HL-60 (cell line): ENCODE measurements around the gene PRKAA2.

Source experiments
- DNase-seq, 2 experiments: peaks; one replicate each; pipeline ENCODE4 v3.0.0-alpha.2; 2010 to 2020; ENCODE audit warnings: low read depth in 1 of 2, low spot score in 1 of 2
- H3K27ac ChIP-seq: fragments of 250-450 bp; sonication (Bioruptor Pico); replicated peaks from 2 replicates; pipeline ENCODE4 v1.5.1; 2020; ENCODE audit warnings: mild to moderate bottlenecking, moderate library complexity
- H3K27me3 ChIP-seq: fragments of 250-450 bp; sonication (Bioruptor Pico); 2 replicates; pipeline ENCODE4 v1.5.1; 2021; ENCODE audit warnings: mild to moderate bottlenecking, moderate library complexity; ENCODE audit not compliant: insufficient read depth, poor library complexity, severe bottlenecking
- H3K4me3 ChIP-seq: replicated peaks from 2 replicates; pipeline ENCODE4 v1.5.1; 2011; ENCODE audit warnings: mild to moderate bottlenecking, control low read depth, low read length; ENCODE audit not compliant: insufficient read depth
- GABPA ChIP-seq: IDR thresholded peaks from 2 replicates; pipeline ENCODE4 v1.6.1; 2012; ENCODE audit warnings: low read depth
- POLR2AphosphoS5 ChIP-seq: IDR thresholded peaks from 2 replicates; pipeline ENCODE4 v1.6.1; 2012; ENCODE audit warnings: low read depth
- SPI1 ChIP-seq: IDR thresholded peaks from 2 replicates; pipeline ENCODE4 v1.6.1; 2012; ENCODE audit warnings: low read depth, mild to moderate bottlenecking, borderline replicate concordance
- TF ChIP-seq, protein P1 (sequence below): IDR thresholded peaks from 2 replicates; pipeline ENCODE4 v1.6.1; 2012; ENCODE audit warnings: low read depth; ENCODE audit not compliant: insufficient replicate concordance
- TF ChIP-seq, protein P2 (sequence below): IDR thresholded peaks from one replicate; pipeline ENCODE4 v1.5.1; 2011; ENCODE audit warnings: low read length, control low read depth, inconsistent platforms; ENCODE audit not compliant: insufficient read depth

The PRKAA2 gene

DNA sequence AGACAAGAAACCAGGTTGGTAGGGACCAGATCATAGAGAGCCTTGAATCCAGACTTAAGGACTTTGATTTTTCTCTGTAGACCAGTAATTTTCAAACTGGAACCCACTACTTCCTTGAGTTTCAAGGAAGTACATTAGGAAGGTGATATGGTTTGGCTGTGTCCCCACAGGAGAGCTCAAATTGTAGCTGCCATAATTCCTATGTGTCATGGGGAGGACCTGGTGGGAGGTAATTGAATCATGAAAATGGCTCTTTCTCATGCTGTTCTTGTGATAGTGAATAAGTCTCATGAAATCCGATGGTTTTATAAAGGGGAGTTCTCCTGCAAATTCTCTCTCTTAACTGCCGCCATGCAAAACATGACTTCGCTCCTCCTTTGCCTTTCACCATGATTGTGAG lies 10.1 kb upstream of the PRKAA2 start:
- no peak overlapping the region for H3K4me3 ChIP-seq

DNA sequence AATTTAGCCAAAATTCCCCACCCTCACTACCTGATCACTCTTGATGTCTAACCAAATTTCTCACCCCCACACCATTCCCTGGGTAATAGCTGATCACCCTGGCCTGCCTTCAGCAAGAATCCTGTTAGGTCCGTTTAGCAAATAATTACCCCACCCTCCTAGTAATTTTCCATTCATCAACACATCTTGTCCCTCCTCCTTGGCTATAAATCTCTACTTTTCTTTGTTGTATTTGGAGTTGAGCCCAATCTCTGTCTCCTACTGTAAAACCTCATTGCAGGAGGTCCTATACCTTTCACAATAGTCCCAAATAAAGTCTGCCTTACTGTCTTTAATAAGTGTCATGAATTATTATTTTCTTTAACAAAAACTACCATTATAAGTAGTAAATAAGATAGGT lies 6.9 kb upstream of the PRKAA2 start:
- H3K27me3 ChIP-seq: peaks cover 2% of the 10 kb centered on the region
- DNase-seq: no peak
- H3K4me3 ChIP-seq: no peak overlapping the region
- no peak overlapping the region for H3K27ac ChIP-seq
- TF ChIP-seq SPI1: no peak

More for the DNA sequence above, 10.1 kb upstream of the PRKAA2 start:
- Histone ChIP-seq H3K27ac (no peak overlapping the region), H3K27me3 (peaks cover 3% of the 10 kb centered on the region)
- TF ChIP-seq, protein P1, sequence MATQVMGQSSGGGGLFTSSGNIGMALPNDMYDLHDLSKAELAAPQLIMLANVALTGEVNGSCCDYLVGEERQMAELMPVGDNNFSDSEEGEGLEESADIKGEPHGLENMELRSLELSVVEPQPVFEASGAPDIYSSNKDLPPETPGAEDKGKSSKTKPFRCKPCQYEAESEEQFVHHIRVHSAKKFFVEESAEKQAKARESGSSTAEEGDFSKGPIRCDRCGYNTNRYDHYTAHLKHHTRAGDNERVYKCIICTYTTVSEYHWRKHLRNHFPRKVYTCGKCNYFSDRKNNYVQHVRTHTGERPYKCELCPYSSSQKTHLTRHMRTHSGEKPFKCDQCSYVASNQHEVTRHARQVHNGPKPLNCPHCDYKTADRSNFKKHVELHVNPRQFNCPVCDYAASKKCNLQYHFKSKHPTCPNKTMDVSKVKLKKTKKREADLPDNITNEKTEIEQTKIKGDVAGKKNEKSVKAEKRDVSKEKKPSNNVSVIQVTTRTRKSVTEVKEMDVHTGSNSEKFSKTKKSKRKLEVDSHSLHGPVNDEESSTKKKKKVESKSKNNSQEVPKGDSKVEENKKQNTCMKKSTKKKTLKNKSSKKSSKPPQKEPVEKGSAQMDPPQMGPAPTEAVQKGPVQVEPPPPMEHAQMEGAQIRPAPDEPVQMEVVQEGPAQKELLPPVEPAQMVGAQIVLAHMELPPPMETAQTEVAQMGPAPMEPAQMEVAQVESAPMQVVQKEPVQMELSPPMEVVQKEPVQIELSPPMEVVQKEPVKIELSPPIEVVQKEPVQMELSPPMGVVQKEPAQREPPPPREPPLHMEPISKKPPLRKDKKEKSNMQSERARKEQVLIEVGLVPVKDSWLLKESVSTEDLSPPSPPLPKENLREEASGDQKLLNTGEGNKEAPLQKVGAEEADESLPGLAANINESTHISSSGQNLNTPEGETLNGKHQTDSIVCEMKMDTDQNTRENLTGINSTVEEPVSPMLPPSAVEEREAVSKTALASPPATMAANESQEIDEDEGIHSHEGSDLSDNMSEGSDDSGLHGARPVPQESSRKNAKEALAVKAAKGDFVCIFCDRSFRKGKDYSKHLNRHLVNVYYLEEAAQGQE: no peak
- no peak for TF ChIP-seq GABPA
- no peak for TF ChIP-seq POLR2AphosphoS5
- TF ChIP-seq, protein P2, sequence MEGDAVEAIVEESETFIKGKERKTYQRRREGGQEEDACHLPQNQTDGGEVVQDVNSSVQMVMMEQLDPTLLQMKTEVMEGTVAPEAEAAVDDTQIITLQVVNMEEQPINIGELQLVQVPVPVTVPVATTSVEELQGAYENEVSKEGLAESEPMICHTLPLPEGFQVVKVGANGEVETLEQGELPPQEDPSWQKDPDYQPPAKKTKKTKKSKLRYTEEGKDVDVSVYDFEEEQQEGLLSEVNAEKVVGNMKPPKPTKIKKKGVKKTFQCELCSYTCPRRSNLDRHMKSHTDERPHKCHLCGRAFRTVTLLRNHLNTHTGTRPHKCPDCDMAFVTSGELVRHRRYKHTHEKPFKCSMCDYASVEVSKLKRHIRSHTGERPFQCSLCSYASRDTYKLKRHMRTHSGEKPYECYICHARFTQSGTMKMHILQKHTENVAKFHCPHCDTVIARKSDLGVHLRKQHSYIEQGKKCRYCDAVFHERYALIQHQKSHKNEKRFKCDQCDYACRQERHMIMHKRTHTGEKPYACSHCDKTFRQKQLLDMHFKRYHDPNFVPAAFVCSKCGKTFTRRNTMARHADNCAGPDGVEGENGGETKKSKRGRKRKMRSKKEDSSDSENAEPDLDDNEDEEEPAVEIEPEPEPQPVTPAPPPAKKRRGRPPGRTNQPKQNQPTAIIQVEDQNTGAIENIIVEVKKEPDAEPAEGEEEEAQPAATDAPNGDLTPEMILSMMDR: no peak
- TF ChIP-seq SPI1: no peak
- no peak for DNase-seq

DNA sequence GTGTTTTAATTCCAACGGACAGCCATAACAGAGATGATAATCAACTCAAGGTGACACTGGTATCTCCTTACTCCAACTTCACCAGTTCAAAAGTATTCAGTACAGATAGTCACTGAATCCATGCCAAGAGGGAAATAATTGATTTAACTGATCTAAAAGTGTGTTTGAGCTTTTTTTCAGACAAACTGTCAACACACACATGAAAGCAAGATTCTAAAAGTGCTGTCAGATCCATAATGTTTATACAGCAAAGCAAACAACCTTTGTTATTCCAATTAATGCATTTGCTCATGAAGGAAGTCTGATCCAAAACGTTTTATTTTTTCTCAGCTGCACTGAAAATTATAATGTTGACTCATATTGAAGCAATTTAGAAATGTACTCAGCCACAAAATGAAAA lies 5.9 kb upstream of the PRKAA2 start:
- no peak overlapping the region for H3K4me3 ChIP-seq
- no peak for TF ChIP-seq SPI1
- TF ChIP-seq, protein P1: no peak
- TF ChIP-seq GABPA: no peak
- TF ChIP-seq, protein P2: no peak
- no peak for TF ChIP-seq POLR2AphosphoS5
- H3K27ac ChIP-seq: no peak overlapping the region
- no peak for DNase-seq
- peaks cover 8% of the 10 kb centered on the region for H3K27me3 ChIP-seq

DNA sequence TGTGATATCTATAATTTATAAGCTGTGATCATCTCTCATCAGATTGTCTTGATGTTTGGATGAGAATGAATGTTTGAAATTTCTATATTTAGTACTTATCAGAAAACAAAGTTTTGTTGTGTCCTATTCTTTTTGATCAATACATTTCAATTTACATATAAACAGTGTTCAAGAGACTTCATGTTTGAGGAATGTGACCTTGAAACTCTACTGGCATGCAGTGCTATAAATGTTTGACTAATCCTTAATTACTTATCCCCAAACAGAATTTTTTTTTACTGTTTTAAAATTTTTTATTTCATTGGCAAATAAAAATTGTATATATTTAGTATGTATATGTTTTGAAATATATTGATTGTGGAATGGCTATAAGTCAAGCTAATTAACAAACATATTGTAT lies 1.5 kb upstream of the PRKAA2 start:
- H3K27ac ChIP-seq: no peak overlapping the region
- no peak for DNase-seq
- TF ChIP-seq, protein P2: no peak
- TF ChIP-seq, protein P1: no peak
- no peak for TF ChIP-seq POLR2AphosphoS5
- no peak for TF ChIP-seq GABPA
- TF ChIP-seq SPI1: no peak

More for the DNA sequence above, 1.5 kb upstream of the PRKAA2 start:
- no peak overlapping the region for H3K4me3 ChIP-seq
- H3K27me3 ChIP-seq: peaks cover 31% of the 10 kb centered on the region
